Caco-2 (cell line): ENCODE results near the gene TSR3. TPM values are rescaled to one million over a fixed set of nuclear protein-coding genes. Genes with fewer than 3 reads are reported as not detected.
A peak's percentile ranks its signal among the peaks of the same experiment; 100 is the strongest.

ENCODE experiments used
- BruUV-seq: library from RNA; stranded (reverse); fragments of 400-500 nt; replicated peaks from 2 replicates; lab custom pipeline; 2021; lab: Mats Ljungman, UMichigan
- CTCF ChIA-PET: fragments of 300-600 bp; sonication (Branson Sonifier 250); formaldehyde crosslinking; loops from one replicate; lab custom pipeline; 2022; ENCODE audit warnings: antibody characterized with exemption; lab: Charles Lee
- POLR2A ChIA-PET: fragments of 300-600 bp; sonication (Branson Sonifier 250); formaldehyde crosslinking; loops from one replicate; lab custom pipeline; 2022; ENCODE audit warnings: antibody characterized with exemption; lab: Charles Lee
- DNase-seq, 2 experiments: peaks; one replicate each; pipeline versions ENCODE4 v3.0.0 to v3.0.0-alpha.2; 2020 to 2022
- H3K27me3 ChIP-seq: replicated peaks from 2 replicates; pipeline ENCODE4 v1.6.0; 2011; ENCODE audit warnings: low read length; ENCODE audit not compliant: control insufficient read depth, insufficient read depth
- H3K36me3 ChIP-seq: 2 replicates; pipeline ENCODE4 v1.5.1; 2011; ENCODE audit warnings: low read length; ENCODE audit not compliant: control insufficient read depth, insufficient read depth
- H3K4me1 ChIP-seq: fragments of 250-450 bp; sonication (Bioruptor Pico); 2 replicates; pipeline ENCODE4 v1.5.1; 2020; ENCODE audit warnings: mild to moderate bottlenecking
- H3K4me3 ChIP-seq: 2 replicates; pipeline ENCODE4 v1.5.1; 2011; ENCODE audit warnings: low read depth, mild to moderate bottlenecking, control low read depth, low read length
- H3K9me3 ChIP-seq: fragments of 250-450 bp; sonication (Bioruptor Pico); 2 replicates; pipeline ENCODE4 v1.5.1; 2020; ENCODE audit warnings: mild to moderate bottlenecking, moderate library complexity
- H3K27ac Mint-ChIP-seq: one replicate; pipeline ENCODE4 v1.8.0; 2022; ENCODE audit warnings: mixed read lengths; ENCODE audit not compliant: unreplicated experiment
- H3K27me3 Mint-ChIP-seq: one replicate; pipeline ENCODE4 v1.8.0; 2022; ENCODE audit warnings: mixed read lengths; ENCODE audit not compliant: insufficient read depth, unreplicated experiment
- H3K36me3 Mint-ChIP-seq: one replicate; pipeline ENCODE4 v1.8.0; 2022; ENCODE audit warnings: mild to moderate bottlenecking, mixed read lengths; ENCODE audit not compliant: insufficient read depth, unreplicated experiment
- H3K4me1 Mint-ChIP-seq: one replicate; pipeline ENCODE4 v1.8.0; 2022; ENCODE audit warnings: low read depth, mixed read lengths; ENCODE audit not compliant: unreplicated experiment
- H3K4me3 Mint-ChIP-seq: one replicate; pipeline ENCODE4 v1.8.0; 2022; ENCODE audit warnings: mild to moderate bottlenecking, moderate library complexity, mixed read lengths; ENCODE audit not compliant: unreplicated experiment
- H3K9me3 Mint-ChIP-seq: one replicate; pipeline ENCODE4 v1.8.0; 2022; ENCODE audit warnings: mixed read lengths; ENCODE audit not compliant: unreplicated experiment
- intact Hi-C: fragments of 100-400 bp; cut with micrococcal nuclease; formaldehyde crosslinking; loops from one replicate; pipeline ENCODE4 v1.10.0; 2022; ENCODE audit not compliant: unreplicated experiment
- total RNA-seq: library from RNA; stranded (reverse); gene quantifications from 2 replicates; pipeline ENCODE4 v1.2.3, GENCODE V29; 2022
- TF ChIP-seq, protein P1 (sequence below), 2 experiments: fragments of 200-600 bp in 1 of 2; IDR thresholded peaks; 1 replicate in 1 of 2; 2 replicates in 1 of 2; pipeline versions ENCODE4 v1.5.1 to v1.8.0; 2011 to 2022; ENCODE audit warnings: antibody characterized with exemption in 1 of 2, control low read depth in 1 of 2, inconsistent platforms in 1 of 2, low read depth in 1 of 2, low read length in 1 of 2, mild to moderate bottlenecking in 1 of 2, moderate library complexity in 1 of 2; ENCODE audit not compliant: insufficient read depth in 1 of 2, severe bottlenecking in 1 of 2, unreplicated experiment in 1 of 2

TSR3 gene
- total RNA-seq, 1 experiment from 2014 or later = 48.6 TPM

DNA sequence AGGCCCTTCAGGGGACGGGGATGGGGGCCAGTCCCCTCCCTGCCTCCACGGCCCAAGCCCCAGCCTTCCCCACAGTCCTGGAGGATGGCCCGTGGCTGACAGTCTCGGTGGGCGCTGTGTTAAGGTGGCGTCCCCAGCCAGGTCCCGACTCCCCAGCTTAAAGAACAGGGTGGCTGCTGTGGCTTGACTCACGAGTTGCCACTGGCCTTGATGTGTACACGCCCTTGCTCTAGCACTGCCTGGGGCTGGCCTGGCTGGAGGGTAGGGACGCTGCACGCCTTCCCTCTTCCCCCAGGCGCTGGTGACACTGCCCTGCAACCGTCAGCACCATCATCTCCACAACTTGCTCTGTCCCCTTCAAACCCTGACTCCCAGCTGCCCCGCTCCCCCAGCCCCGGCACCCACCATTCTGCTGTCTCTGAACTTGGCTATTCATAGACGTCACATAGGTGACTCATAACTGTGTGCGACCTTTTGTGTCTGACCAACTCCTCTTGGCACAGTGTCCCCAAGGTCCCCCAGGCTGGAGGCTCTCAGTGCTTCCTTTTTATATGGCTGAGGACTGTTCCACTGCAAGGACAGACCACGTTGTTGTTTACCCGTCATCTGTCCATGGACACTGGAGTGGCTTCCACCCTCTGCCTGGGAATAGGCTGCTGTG lies 6.4 kb upstream of the TSR3 start:
- CTCF ChIA-PET = no interaction called here
- POLR2A ChIA-PET = no interaction called here
- Mint-ChIP-seq H3K27me3 (no peaks in the 10 kb centered on the region), H3K4me1 (peaks cover 9% of the 10 kb centered on the region), H3K27ac (no peak overlapping the region), H3K9me3 (no peaks in the 10 kb centered on the region), H3K4me3 (no peak overlapping the region), H3K36me3 (peaks cover 60% of the 10 kb centered on the region)
- intact Hi-C loops = no loop called here
- Histone ChIP-seq H3K27me3 (no peaks in the 10 kb centered on the region), H3K36me3 (peaks cover 3% of the 10 kb centered on the region), H3K9me3 (no peaks in the 10 kb centered on the region), H3K4me1 (no peaks in the 10 kb centered on the region), H3K4me3 (no peak overlapping the region)
- DNase-seq = no peak
- TF ChIP-seq, protein P1, sequence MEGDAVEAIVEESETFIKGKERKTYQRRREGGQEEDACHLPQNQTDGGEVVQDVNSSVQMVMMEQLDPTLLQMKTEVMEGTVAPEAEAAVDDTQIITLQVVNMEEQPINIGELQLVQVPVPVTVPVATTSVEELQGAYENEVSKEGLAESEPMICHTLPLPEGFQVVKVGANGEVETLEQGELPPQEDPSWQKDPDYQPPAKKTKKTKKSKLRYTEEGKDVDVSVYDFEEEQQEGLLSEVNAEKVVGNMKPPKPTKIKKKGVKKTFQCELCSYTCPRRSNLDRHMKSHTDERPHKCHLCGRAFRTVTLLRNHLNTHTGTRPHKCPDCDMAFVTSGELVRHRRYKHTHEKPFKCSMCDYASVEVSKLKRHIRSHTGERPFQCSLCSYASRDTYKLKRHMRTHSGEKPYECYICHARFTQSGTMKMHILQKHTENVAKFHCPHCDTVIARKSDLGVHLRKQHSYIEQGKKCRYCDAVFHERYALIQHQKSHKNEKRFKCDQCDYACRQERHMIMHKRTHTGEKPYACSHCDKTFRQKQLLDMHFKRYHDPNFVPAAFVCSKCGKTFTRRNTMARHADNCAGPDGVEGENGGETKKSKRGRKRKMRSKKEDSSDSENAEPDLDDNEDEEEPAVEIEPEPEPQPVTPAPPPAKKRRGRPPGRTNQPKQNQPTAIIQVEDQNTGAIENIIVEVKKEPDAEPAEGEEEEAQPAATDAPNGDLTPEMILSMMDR (IDR thresholded peaks at IDR 0.05; ENCODE audit: insufficient read depth in 1 of 2, low read depth in 1 of 2, low read length in 1 of 2, severe bottlenecking in 1 of 2, unreplicated experiment in 1 of 2) = no peak
- no TSS peak for BruUV-seq

DNA sequence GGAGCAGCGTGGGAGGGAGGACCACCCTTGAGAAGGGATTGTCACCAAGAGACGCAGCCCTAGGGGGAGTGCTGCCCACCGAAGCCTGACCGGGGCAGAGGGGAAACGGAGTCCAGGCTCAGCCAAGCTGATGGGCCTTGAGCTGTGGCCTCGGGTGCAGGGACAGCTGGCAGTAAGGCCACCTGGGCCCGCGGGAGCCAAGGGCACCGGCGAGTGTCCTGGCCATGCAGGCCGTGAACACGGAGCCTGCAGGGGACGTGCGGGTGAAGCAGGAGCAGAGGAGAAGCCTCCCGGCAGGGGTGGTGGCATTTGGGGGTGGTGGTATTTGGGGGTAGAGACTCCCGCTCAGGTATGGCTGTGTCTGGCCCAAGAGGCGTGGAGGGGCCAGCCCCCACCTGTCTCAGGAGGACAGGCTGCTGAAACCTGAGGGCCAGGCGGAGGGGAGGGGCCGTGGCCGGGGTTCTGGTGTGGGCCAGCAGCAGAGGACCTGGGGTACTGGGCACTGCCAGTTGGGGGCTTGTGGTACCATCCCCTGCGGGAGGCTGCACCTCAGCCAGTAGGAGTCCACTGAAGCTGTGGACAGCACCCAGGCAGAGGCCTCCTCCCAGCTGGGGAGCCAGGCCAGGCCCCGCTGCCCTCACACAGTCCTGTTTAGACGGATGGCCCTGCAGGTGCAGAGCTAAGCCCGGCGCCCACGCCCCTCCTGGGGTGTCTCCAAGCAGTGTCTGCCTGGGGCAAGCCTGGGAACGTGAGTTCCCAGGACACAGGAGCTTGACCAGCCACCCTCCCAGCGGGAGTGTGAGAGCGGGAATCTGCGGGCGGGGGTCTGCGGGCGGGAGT lies 4.6 kb upstream of the TSR3 start:
- no TSS peak for BruUV-seq
- peaks cover 11% of the 10 kb centered on the region for H3K4me1 Mint-ChIP-seq
- H3K4me3 Mint-ChIP-seq = no peak overlapping the region
- Histone ChIP-seq H3K9me3 (no peaks in the 10 kb centered on the region), H3K4me1 (no peaks in the 10 kb centered on the region), H3K27me3 (no peaks in the 10 kb centered on the region), H3K4me3 (no peak overlapping the region), H3K36me3 (no peaks in the 10 kb centered on the region)
- POLR2A ChIA-PET = no interaction called here
- intact Hi-C loops = no loop called here
- DNase-seq = no peak
- H3K9me3 Mint-ChIP-seq = no peaks in the 10 kb centered on the region
- peaks cover 67% of the 10 kb centered on the region for H3K36me3 Mint-ChIP-seq
- CTCF ChIA-PET = interaction anchor here (0.6 kb wide), 1 partner anchor 14 kb away, joined by 4 read pairs; no protein-coding TSS in a partner anchor
- TF ChIP-seq, protein P1 (IDR thresholded peaks at IDR 0.05; ENCODE audit: insufficient read depth in 1 of 2, low read depth in 1 of 2, low read length in 1 of 2, severe bottlenecking in 1 of 2, unreplicated experiment in 1 of 2) = no peak
- no peaks in the 10 kb centered on the region for H3K27me3 Mint-ChIP-seq
- peak overlapping the region; percentile 19 for H3K27ac Mint-ChIP-seq

DNA sequence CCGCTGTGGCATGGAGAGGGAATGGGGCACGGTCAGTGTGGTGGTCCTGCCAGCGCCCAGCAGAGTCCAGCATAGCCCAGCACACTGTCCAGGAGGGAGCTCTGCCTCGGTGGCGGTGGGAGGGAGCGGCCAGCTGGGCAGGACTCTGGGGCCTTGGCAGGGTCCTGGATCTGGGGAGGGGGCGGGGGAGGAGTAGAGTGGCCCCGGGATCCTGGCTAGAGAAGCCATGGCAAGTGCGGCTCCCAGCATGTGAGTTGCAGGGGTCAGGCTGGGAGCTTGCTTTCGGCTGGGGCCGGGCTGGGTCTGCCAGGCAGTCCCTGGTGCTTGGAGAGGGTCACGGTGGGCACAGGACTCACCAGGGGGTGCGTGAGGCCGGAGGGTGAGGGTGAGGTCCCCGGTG lies 3.9 kb upstream of the TSR3 start:
- Mint-ChIP-seq H3K36me3 (peaks cover 60% of the 10 kb centered on the region), H3K27ac (no peak overlapping the region), H3K4me3 (no peak overlapping the region), H3K27me3 (no peaks in the 10 kb centered on the region), H3K4me1 (peaks cover 11% of the 10 kb centered on the region), H3K9me3 (no peaks in the 10 kb centered on the region)
- Histone ChIP-seq H3K36me3 (no peaks in the 10 kb centered on the region), H3K4me3 (no peak overlapping the region), H3K27me3 (no peaks in the 10 kb centered on the region), H3K4me1 (0 out of 2 replicates have a peak, but pooled peaks cover 3% of the 10 kb centered on the region), H3K9me3 (no peaks in the 10 kb centered on the region)
- TF ChIP-seq, protein P1 (IDR thresholded peaks at IDR 0.05; ENCODE audit: insufficient read depth in 1 of 2, low read depth in 1 of 2, low read length in 1 of 2, severe bottlenecking in 1 of 2, unreplicated experiment in 1 of 2) = no peak
- ChIA-PET CTCF (no interaction called here), POLR2A (no interaction called here)
- DNase-seq = no peak
- BruUV-seq = no TSS peak
- intact Hi-C loops = no loop called here
